ENCODE measurements around the gene TUT4.

- TF ChIP-seq CTCF (IDR thresholded peaks at IDR 0.05) (no peak), POLR2A (IDR thresholded peaks at IDR 0.05) (no peak)
These were observed 1.9 kb upstream of the TUT4 start for GRCh38 chr1:52554756-52555155.

Measured in breast epithelium (tissue), 3 donors.